ENCODE data around the gene TBC1D5.
"Not testable (repeated sequence)": the region's sequence is repeated elsewhere in the genome, so short reads cannot be mapped to it uniquely, and the experiment has no call there.

The TBC1D5 gene

GRCh38 chr3:17357035-17357710 lies 385.3 kb downstream of the TBC1D5 start:
- TF ChIP-seq CTCF (IDR thresholded peaks at IDR 0.05; ENCODE audit: borderline replicate concordance, insufficient read depth, low read depth, low read length), result no peak

GRCh38 chr3:17356585-17356984 lies 385.8 kb downstream of the TBC1D5 start:
- no peak for TF ChIP-seq CTCF (IDR thresholded peaks at IDR 0.05; ENCODE audit: borderline replicate concordance, insufficient read depth, low read depth, low read length)

More at GRCh38 chr3:17357035-17357710, 385.3 kb downstream of the TBC1D5 start:
- no peak overlapping the region for H3K4me3 ChIP-seq (ENCODE audit: low read depth, low read length)

GRCh38 chr3:17355591-17355990 lies 386.8 kb downstream of the TBC1D5 start:
- no peak overlapping the region for H3K4me3 ChIP-seq (ENCODE audit: low read depth, low read length)
- TF ChIP-seq CTCF (IDR thresholded peaks at IDR 0.05; ENCODE audit: borderline replicate concordance, insufficient read depth, low read depth, low read length), result no peak

More at GRCh38 chr3:17356585-17356984, 385.8 kb downstream of the TBC1D5 start:
- H3K4me3 ChIP-seq (ENCODE audit: low read depth, low read length), result no peak overlapping the region

GRCh38 chr3:17354341-17354740 lies 388.1 kb downstream of the TBC1D5 start:
- no peak for TF ChIP-seq CTCF (IDR thresholded peaks at IDR 0.05; ENCODE audit: borderline replicate concordance, insufficient read depth, low read depth, low read length)
- no peak overlapping the region for H3K4me3 ChIP-seq (ENCODE audit: low read depth, low read length)

- TF ChIP-seq CTCF (IDR thresholded peaks at IDR 0.05; ENCODE audit: borderline replicate concordance, insufficient read depth, low read depth, low read length), result no peak
- no peak overlapping the region for H3K4me3 ChIP-seq (ENCODE audit: low read depth, low read length)
Measured at GRCh38 chr3:17352620-17353019, 389.8 kb downstream of the TBC1D5 start.

GRCh38 chr3:17351193-17351592 lies 391.2 kb downstream of the TBC1D5 start:
- H3K4me3 ChIP-seq (ENCODE audit: low read depth, low read length), result not testable (repeated sequence)

GRCh38 chr3:17349093-17349492 lies 393.3 kb downstream of the TBC1D5 start:
- H3K4me3 ChIP-seq (ENCODE audit: low read depth, low read length), result no peak overlapping the region
- TF ChIP-seq CTCF (IDR thresholded peaks at IDR 0.05; ENCODE audit: borderline replicate concordance, insufficient read depth, low read depth, low read length), result no peak

All from GM12875 (cell line).